Heart right ventricle (tissue), 16 donors: ENCODE data around the gene NR2F6. TPM values are rescaled to one million over a fixed set of nuclear protein-coding genes. Genes with fewer than 3 reads are reported as not detected.

Experiments used
- ATAC-seq, 8 donors: fragments of 200-7000 bp; cut with Tn5 transposase; one replicate each; pipeline ENCODE4 v1.9.1; 2020; ENCODE audit warnings: mild to moderate bottlenecking in 8 of 8, moderate library complexity in 8 of 8, moderate number of reproducible peaks in 1 of 8
- DNase-seq, 2 donors: peaks; one replicate each; pipeline ENCODE4 v3.0.0-alpha.2; 2020
- H3K27ac ChIP-seq, 10 donors: fragments of 200-600 bp; sonication (generic) in 2 of 10; one replicate each; pipeline versions ENCODE4 v1.5.0 to v1.8.0; 2020 to 2022; ENCODE audit warnings: mild to moderate bottlenecking in 3 of 10
- H3K27me3 ChIP-seq, 7 donors: fragments of 200-600 bp; one replicate each; pipeline ENCODE4 v1.8.0; 2021 to 2022; ENCODE audit warnings: mild to moderate bottlenecking in 2 of 7
- H3K36me3 ChIP-seq, 9 donors: fragments of 200-600 bp; sonication (generic) in 1 of 9; one replicate each; pipeline versions ENCODE4 v1.5.0 to v1.8.0; 2020 to 2022; ENCODE audit warnings: mild to moderate bottlenecking in 2 of 9
- H3K4me1 ChIP-seq, 9 donors: fragments of 200-600 bp; sonication (generic) in 1 of 9; one replicate each; pipeline versions ENCODE4 v1.5.0 to v1.8.0; 2020 to 2022; ENCODE audit warnings: mild to moderate bottlenecking in 4 of 9
- H3K4me3 ChIP-seq, 10 donors: fragments of 200-600 bp; sonication (generic) in 2 of 10; one replicate each; pipeline versions ENCODE4 v1.5.0 to v1.8.0; 2020 to 2022; ENCODE audit warnings: mild to moderate bottlenecking in 7 of 10, moderate library complexity in 2 of 10
- H3K9me3 ChIP-seq, 11 donors: fragments of 200-600 bp in 10 of 11; sonication (generic) in 2 of 11; one replicate each; pipeline versions ENCODE4 v1.5.0 to v1.8.0; 2013 to 2022; ENCODE audit warnings: mild to moderate bottlenecking in 2 of 11, control low read depth in 1 of 11, moderate library complexity in 1 of 11
- CTCF ChIP-seq, 9 donors: fragments of 200-600 bp; sonication (generic) in 2 of 9; IDR thresholded peaks; one replicate each; pipeline versions ENCODE4 v1.5.0 to v1.8.0; 2021 to 2022; ENCODE audit warnings: antibody characterized with exemption in 9 of 9, mild to moderate bottlenecking in 5 of 9, moderate library complexity in 1 of 9
- WGBS, 2 donors: extraction: QIAGEN DNeasy Blood & Tissue Kit; methylation state at CpG; one replicate each; pipeline ENCODE4 v1.1.7; 2013; ENCODE audit warnings: inconsistent platforms in 1 of 2; 5-methylcytosine and 5-hydroxymethylcytosine counted together
- intact Hi-C, 10 donors: fragments of 100-400 bp; cut with DNase I; formaldehyde crosslinking; loops; one replicate each; pipeline versions ENCODE4 v1.11.1 to v1.14.2; 2022
- polyA plus RNA-seq, 2 donors: library from polyadenylated mRNA; stranded (reverse); fragments of 200-250 nt; gene quantifications; one replicate each; pipeline ENCODE4 v1.2.3, GENCODE V29; 2013
- total RNA-seq, 10 donors: library from RNA; stranded (reverse); fragmentation: NEBNext Ultra II Directional in 3 of 10; extraction: Animal tissue kit (Norgen Biotek cat#: 25700) in 3 of 10; gene quantifications; one replicate each; pipeline versions ENCODE4 v1.2.1 to v1.2.4, GENCODE V29; 2021 to 2023
- donor health status: Arrhythmogenic right ventricular cardiomyopathy.
- donor health status: ischemic (EF 13 %, LVEDD 7.1; RV severe dilation, severe dysfunction).
- donor health status: healthy with polysubstance abuse.
- donor health status: DM: no; HTN: yes; CAD: no.
- donor health status: DM: no; HTN: no; CAD: no.
- donor health status: ischemic (EF 25% LVEDD 6.9; RV normal size, moderate dysfunction).
- donor health status: ischemic (EF 25% LVEDD 5.7; RV mildly dilated, moderate dysfunction).
- donor health status: healthy.
- donor health status: DM: yes; HTN: yes; CAD: no.
- donor health status: Ischemic cardiomyopathy.
- donor health status: ischemic (EF 35%, LVEDD 5.7; RV mildly dilated, moderate dysfunction).
- donor health status: nonischemic (EF 11% LVEDD 7.7; RV severe dilation, severe dysfunction).
- donor health status: DM: yes; HTN: yes; CAD: no.
- donor health status: PGD.
- donor health status: ischemic (EF 29% LVEDD 5.4; RV normal size, mild dysfunction).
- donor health status: nonischemic (EF 23%, LVEDD 6.1; RV moderate dilation, normal function).

Gene NR2F6
- total and polyA plus RNA-seq, 12 donors = 32.0 to 79.7 (median 42.2) TPM

- H3K27ac ChIP-seq = no peak overlapping the region
- no peak overlapping the region for H3K4me3 ChIP-seq
- intact Hi-C loops = no loop called here
- peaks cover 0 to 90% (median 0%) of the 10 kb centered on the region in 9 donors for H3K36me3 ChIP-seq
- peaks cover 0 to 11% (median 6%) of the 10 kb centered on the region in 11 donors for H3K9me3 ChIP-seq
- H3K4me1 ChIP-seq = no peaks in the 10 kb centered on the region
- DNase-seq = no peak
- TF ChIP-seq CTCF (IDR thresholded peaks at IDR 0.05) = no peak
- no peak for ATAC-seq
- WGBS, 2 donors = 82 to 85% methylated on average over 10 of the region's 10 CpGs
- no peaks in the 10 kb centered on the region for H3K27me3 ChIP-seq
These were observed 8.9 kb upstream of the NR2F6 start for GRCh38 chr19:17254636-17255035.

GRCh38 chr19:17249887-17250548, 4.3 kb upstream of the NR2F6 start:
- Histone ChIP-seq H3K9me3 (no peaks in the 10 kb centered on the region), H3K36me3 (peaks cover 0 to 54% (median 0%) of the 10 kb centered on the region in 9 donors), H3K27me3 (no peaks in the 10 kb centered on the region), H3K4me3 (no peak overlapping the region), H3K27ac (no peak overlapping the region), H3K4me1 (peaks cover 8 to 20% (median 14%) of the 10 kb centered on the region in 9 donors)
- intact Hi-C loops = no loop called here
- no peak for TF ChIP-seq CTCF (IDR thresholded peaks at IDR 0.05)
- no peak for ATAC-seq
- DNase-seq = no peak
- 71 to 83% methylated on average over 15 of the region's 15 CpGs for WGBS, 2 donors

GRCh38 chr19:17248011-17248776, 2.5 kb upstream of the NR2F6 start:
- DNase-seq = no peak
- Histone ChIP-seq H3K27ac (peak overlapping the region in 2 of 10 donors; percentile 15 to 86), H3K36me3 (peaks cover 0 to 37% (median 0%) of the 10 kb centered on the region in 9 donors), H3K4me3 (no peak overlapping the region), H3K27me3 (no peaks in the 10 kb centered on the region), H3K4me1 (peaks cover 10 to 30% (median 25%) of the 10 kb centered on the region in 9 donors), H3K9me3 (no peaks in the 10 kb centered on the region)
- ATAC-seq = no peak
- WGBS, 2 donors = 68 to 70% methylated on average over 21 of the region's 21 CpGs
- intact Hi-C loops = no loop called here
- no peak for TF ChIP-seq CTCF (IDR thresholded peaks at IDR 0.05)

GRCh38 chr19:17246681-17247425, 1.1 kb upstream of the NR2F6 start:
- intact Hi-C loops = no loop called here
- H3K9me3 ChIP-seq = no peaks in the 10 kb centered on the region
- DNase-seq (peak; percentile 46 to 50), ATAC-seq (peak; percentile 0 to 40 (median 26))
- peaks cover 10 to 43% (median 34%) of the 10 kb centered on the region in 9 donors for H3K4me1 ChIP-seq
- TF ChIP-seq CTCF (IDR thresholded peaks at IDR 0.05) = no peak
- H3K36me3 ChIP-seq = peaks cover 0 to 23% (median 0%) of the 10 kb centered on the region in 9 donors
- peak overlapping the region; percentile 37 to 91 (median 78) for H3K27ac ChIP-seq
- H3K27me3 ChIP-seq = no peaks in the 10 kb centered on the region
- 19 to 23% methylated on average over 21 of the region's 21 CpGs for WGBS, 2 donors
- H3K4me3 ChIP-seq = peak overlapping the region; percentile 6 to 93 (median 56)
